CMK (cell line): Measurements from ENCODE around the gene EHF.
"Not testable (repeated sequence)": the region's sequence is repeated elsewhere in the genome, so short reads cannot be mapped to it uniquely, and the experiment has no call there.

ENCODE experiments used
- DNase-seq: peaks from one replicate; pipeline ENCODE4 v3.0.0-alpha.2; 2010; ENCODE audit warnings: low read depth

EHF gene

DNA sequence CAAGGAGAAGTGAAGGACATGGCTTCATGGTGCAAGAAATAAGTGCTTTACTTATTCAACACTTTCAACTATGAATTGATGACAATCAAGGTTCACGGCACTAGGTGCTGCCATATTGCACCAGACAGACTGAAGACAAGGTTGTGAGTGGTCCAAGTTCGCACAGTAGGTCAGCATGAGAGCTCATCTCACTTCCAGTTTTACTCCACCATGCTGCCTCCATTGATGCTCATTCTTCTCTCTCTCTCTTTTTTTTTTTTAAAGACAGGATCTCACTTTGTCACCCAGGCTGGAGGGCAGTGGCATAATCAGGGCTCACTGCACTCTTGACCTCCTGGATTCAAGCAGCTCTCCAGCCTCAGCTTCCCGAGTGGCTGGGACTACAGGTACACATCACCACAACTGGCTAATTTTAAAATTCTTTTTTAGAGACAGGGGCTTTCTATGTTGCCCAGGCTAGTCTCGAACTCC is 47.7 kb downstream of the EHF start:
- DNase-seq: no peak

DNA sequence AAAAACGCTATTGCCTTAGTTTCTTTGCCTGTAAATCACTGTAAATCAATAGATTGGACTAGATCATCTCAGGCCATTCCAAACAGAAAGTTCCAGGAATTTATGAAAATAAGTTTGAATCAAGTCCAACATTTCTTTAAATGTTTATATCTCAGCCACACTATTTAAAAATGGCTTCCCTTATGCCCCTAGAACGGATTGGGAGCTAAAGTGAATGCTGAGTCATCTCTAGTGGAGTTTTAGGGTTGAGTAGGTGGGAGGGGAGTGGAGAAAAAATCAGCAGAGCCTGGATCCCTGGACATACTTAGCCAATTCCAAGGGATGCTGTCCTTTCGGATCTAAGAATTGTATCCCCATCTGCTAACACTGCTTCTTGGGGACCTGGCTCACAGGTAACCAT is 48.6 kb downstream of the EHF start:
- DNase-seq: no peak

DNA sequence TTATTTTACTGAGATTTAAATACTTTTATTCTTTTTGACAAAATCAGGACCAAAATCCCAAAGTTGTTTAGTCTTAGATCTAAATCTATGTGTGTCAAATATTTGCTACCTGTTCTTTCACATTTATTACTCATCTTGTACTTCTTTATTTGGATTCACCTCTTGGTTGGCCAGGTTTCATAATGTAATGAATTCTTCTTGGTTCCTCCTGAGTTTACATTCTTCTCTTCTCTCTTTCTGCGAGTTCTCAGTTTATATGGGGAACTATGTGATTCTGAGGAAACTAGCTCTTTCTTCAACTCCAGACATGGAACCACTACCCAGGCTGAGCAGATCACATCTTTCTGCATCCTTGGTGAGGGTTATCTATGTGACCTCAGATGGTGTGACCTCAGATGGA is 50.2 kb downstream of the EHF start:
- no peak for DNase-seq

DNA sequence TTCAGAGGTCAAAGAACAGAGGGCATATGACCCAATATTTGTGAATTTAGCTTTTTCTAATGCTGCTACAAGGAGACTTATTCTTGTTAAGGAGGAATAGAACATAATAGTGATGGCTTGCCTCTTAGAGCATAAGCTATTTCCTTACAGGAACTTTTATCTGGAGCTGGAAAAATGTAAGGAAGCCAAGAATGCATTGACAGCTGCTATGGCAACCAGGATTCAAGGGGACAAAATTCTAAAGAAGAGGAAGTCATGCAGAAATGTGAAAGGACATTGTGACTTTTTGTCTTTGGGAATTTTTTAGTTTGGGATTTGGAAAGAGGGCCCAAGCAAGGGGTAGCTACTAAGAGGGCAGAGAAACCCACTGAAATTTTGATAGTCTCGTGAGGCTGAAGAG is 51.1 kb downstream of the EHF start:
- DNase-seq: no peak

DNA sequence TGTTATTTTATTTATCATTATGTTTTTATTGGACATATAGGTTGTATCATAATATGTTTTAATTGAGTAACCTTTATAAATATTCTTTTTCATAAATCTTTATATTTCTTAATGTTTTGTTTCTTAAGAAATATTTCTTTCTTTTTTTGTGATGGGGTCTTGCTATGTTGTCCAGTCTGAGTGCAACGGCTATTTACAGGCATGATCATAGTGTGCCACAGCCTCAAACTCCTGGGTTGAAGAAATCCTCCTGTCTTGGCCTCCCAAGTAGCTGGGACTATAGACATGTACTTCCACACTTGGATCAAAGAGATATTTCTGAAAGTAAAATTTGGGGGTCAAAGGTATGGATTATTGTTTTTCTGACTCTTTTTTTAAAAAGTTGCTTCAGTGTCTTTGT is 53.1 kb downstream of the EHF start:
- no peak for DNase-seq

DNA sequence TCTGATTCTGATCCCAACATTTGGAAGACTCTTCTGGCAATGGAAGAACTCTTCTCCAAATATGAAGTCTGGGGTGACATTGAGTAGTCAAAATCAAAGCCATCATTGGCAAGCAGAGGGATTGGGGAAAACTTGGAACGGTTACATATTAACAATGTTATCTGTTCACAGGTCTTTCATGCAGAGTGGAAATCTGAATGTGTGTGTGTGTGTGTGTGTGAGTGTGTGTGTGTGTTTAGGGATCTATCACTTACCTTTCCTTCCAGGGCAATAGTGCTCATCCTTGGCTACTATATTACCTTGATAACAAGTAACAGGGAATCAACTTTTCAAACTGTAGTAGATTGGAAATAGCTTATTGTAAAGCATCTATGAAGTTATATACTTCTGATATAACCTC is 55.3 kb downstream of the EHF start:
- no peak for DNase-seq

DNA sequence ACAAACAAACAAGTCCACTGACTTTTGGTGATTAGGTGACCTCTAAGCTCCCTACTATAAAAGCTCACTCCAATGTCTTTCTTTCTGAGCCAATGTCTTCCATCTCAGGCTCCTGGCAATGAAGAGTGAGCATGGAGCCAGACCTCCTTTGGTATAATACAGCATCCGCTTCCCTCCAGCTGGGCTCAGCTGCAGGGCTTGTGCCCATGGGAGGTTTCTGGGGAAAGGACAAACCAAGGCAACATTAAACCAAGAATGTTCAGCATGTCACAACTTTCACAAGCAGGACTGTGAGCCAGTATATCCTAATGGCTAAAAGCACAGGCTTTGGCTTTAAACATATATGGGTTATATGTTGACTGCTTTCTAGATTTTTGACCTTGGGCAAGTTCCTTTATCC is 58.8 kb downstream of the EHF start:
- no peak for DNase-seq

DNA sequence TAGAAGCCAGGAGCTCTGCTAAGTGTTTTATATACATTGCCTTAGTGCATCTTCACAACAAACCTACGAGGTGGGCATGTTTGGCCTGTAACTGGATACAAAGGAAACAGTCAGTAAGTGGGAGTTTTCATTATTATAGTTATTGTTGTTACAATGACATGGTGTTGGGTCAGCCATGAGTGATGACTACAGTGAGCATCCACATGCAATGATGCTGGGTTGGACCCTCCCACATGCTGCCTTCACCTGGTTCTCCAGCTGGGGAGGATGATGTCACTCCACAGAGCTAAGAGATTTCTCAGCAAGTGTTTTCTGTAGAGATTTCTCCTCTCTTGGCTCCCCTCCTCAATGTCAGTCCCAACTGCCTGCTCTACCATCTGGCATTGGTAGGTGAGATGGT is 59.3 kb downstream of the EHF start:
- DNase-seq: no peak

DNA sequence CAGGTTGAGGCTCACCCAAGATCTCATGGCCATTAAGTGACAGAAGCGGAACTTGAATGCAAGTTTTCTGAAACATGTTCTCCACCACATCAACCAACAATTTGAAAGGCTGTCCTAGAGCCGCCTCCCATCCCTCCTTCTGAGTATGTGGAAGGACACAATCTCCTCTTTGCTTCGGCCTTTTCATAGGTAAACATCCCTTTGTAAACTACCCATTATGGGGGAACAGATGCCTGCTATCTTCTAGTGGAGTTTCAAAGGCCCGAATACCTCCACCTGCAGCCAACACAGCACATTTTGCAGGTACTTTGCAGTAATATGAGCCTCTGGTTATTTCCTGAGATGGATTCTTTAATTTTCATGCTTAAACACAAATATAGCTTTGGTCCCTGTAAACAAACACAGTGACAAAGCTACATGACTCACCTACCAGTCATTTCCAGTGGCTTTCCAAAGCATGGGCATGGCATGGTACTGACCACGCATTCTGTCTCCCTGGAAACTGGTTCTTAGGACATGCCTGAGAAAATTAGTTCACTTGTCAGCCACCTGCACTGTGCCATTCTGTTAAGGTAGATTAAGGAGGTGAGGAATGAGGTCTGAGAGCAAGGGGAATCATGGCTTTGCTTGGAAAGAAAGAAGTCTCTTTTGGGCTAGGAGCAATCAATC is 60.2 kb downstream of the EHF start:
- DNase-seq: no peak

DNA sequence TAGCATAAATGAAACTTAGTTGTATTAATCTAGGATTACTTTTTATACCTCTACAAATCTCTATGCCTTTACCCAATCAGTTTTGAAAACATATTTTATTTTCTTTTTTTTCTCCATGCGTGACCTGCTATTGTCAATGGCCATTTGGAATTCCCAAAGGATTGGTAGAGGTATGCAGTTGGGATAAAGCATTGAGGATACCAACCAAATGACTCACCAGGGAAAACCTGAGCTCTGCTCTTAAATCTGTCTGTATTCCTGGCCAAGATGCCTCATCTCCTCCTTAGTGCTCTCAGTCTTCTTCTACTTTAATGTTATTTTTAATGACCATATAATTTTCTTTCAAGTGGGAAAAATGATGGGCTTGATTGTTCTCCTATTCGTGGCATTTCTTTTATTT is 61.9 kb downstream of the EHF start:
- DNase-seq: no peak

DNA sequence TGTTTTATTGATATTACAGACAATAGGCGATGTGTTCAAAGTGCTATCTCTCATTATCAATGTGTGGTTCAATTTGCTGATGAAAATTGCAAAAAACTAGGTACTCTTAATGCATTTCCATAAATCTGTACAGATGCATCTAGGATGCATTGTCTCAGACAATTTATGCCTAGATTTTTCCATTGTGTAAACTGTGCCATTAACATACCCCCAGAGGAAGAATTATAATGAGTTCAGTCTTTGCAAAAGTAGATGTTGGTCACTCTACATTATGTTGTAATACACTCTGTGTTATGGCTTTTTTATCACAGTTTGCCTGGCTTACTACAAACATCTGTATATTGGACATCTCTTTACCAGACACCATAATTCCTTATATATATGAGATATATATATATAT is 62.5 kb downstream of the EHF start:
- no peak for DNase-seq

DNA sequence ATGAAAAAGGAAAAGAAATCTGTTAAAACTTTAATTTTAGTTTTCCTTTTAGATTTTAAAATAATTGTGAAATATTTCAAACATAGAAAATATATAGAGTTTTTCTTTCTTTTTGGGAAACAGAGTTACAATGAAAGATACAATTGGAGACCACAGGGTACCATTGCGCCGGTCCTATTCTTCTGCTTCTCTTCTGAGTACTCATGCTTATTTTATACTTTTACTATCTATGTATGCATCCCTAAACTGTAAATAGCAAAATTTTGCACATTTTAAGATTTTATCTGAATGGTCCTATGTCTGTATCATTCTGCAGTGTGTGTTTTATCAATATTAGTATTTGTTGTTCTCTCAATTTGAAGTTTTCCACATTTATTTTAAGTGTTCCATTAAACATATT is 65.0 kb downstream of the EHF start:
- no peak for DNase-seq

DNA sequence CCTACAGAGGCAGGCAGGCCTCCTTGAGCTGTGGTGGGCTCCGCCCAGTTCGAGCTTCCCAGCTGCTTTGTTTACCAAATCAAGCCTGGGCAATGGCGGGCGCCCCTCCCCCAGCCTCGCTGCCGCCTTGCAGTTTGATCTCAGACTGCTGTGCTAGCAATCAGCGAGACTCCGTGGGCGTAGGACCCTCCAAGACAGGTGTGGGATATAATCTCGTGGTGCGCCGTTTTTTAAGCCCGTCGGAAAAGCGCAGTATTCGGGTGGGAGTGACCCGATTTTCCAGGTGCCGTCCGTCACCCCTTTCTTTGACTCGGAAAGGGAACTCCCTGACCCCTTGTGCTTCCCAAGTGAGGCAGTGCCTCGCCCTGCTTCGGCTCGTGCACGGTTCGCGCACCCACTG is 71.4 kb downstream of the EHF start:
- DNase-seq: not testable (repeated sequence)

DNA sequence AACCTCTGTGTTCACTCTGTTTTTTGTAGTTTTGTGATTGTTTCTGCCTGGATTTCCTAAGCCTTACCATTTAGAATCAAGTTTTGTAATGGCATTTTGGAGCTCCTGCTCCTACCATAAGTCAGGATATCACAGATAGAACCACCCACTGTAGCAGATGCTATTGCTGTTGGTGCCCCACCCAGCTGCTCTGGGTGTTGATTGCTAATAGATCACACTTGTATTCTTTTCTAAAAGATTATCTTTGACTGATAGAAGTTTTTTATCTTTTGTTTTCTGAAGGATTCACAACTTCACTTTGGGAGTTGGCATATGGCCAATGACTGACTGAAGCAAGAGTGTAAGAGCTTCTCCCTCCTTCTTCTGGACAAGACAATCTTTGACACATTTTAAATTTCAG is 76.0 kb downstream of the EHF start:
- no peak for DNase-seq

DNA sequence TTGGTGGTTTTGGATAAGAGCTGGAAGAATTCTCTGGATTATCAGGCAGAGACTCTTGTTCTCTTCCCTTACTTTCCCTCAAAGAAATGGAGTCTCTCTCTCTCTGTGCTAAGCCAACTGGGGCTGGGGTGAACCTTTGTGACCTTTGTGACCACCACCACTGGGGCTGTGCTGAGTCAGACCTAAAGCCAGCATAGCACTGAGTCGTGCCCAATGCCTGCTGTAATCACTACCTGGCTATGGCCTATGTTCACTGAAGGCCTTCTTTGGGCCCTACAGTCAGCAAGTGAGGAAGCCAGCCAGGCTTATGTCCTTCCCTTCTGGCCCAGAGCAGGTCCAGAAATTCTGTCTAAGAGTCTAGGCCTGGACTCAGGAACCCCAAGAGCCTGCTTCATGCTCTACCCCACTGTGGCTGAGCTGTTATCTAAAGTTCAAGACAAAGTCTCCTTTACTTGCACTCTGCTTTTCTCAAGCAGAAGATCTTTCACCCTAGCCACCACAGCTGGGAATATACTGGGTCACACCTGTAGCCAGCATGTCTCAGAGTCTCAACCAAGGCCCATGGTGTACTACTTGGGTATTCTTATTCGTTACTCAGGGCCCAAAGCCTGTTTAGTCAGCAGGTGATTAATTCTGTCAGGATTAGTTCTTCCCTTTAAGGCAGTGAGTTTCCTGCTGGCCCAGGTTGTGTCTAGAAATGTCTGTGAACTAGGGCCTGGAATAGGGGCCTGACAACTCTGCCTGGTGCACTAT is 86.0 kb downstream of the EHF start:
- no peak for DNase-seq

DNA sequence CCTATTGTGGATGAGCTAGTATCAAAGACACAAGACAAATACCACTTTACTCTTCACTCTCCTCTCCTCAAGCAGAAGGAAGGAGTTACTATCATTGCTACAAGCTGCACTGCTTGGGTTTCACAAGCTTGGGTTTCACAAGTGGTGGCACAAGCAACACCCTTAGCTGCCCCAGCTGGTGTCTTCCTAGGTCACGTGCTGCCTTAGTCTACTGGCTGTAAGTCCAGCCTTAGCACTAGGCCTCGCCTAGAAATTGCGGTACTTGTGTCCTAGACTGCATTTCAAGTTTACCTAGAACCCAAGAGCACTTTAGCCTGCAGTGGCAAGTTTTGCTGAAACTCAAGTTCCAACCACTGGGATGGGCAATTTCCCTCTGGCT is 86.6 kb downstream of the EHF start:
- no peak for DNase-seq
